Endothelial cell of hepatic sinusoid (primary cell): Measurements from ENCODE around the gene RGP1.

Experiments used
- in situ Hi-C: cut with HindIII; loops from 2 replicates; pipeline ENCODE4 v1.10.0; 2017; ENCODE audit warnings: low sequenced_read_pairs

RGP1 gene

GRCh38 chr9:35748858-35749514, at the start of gene RGP1, which contains the start of gene GBA2:
Gene RGP1 (plus strand): TSS chr9:35749287. CDS start chr9:35749756, 469 bp downstream.
Gene GBA2 (minus strand): TSS chr9:35749228. CDS start chr9:35748704, 524 bp downstream.
- in situ Hi-C loops: loop anchor here (5.0 to 10.0 kb wide), 2 partner anchors 78 to 116 kb away; partner anchors contain the start of genes FAM221B and TMEM8B

GRCh38 chr9:35700031-35700430, 49.1 kb upstream of the RGP1 start:
- in situ Hi-C loops: no loop called here

GRCh38 chr9:35700942-35701341, 48.1 kb upstream of the RGP1 start:
- in situ Hi-C loops: no loop called here

GRCh38 chr9:35702696-35703095, 46.4 kb upstream of the RGP1 start:
- in situ Hi-C loops: no loop called here

- in situ Hi-C loops: no loop called here
Observed at GRCh38 chr9:35703906-35704672, 45.0 kb upstream of the RGP1 start.

- in situ Hi-C loops: no loop called here
Observed at GRCh38 chr9:35705372-35705771, 43.7 kb upstream of the RGP1 start.

GRCh38 chr9:35705836-35706430, 43.2 kb upstream of the RGP1 start:
- in situ Hi-C loops: no loop called here

- in situ Hi-C loops: no loop called here
Observed at GRCh38 chr9:35706951-35707350, 42.1 kb upstream of the RGP1 start.

- in situ Hi-C loops: no loop called here
Observed at GRCh38 chr9:35708146-35708545, 40.9 kb upstream of the RGP1 start.

- in situ Hi-C loops: loop anchor here (5.0 kb wide), 1 partner anchor 64 kb away; no protein-coding TSS in a partner anchor
Observed at GRCh38 chr9:35710818-35711500, 38.1 kb upstream of the RGP1 start.

GRCh38 chr9:35711501-35712428, 37.3 kb upstream of the RGP1 start:
- in situ Hi-C loops: loop anchor here (5.0 kb wide), 1 partner anchor 64 kb away; no protein-coding TSS in a partner anchor

GRCh38 chr9:35712762-35713400, 36.2 kb upstream of the RGP1 start:
- in situ Hi-C loops: loop anchor here (5.0 kb wide), 1 partner anchor 66 kb away; no protein-coding TSS in a partner anchor

GRCh38 chr9:35713578-35713977, 35.5 kb upstream of the RGP1 start:
- in situ Hi-C loops: loop anchor here (5.0 kb wide), 1 partner anchor 66 kb away; no protein-coding TSS in a partner anchor

- in situ Hi-C loops: loop anchor here (5.0 kb wide), 1 partner anchor 67 kb away; no protein-coding TSS in a partner anchor
Observed at GRCh38 chr9:35714123-35714522, 35.0 kb upstream of the RGP1 start.

GRCh38 chr9:35714579-35715252, 34.4 kb upstream of the RGP1 start:
- in situ Hi-C loops: loop anchor here (5.0 kb wide), 1 partner anchor 67 kb away; no protein-coding TSS in a partner anchor

GRCh38 chr9:35716230-35716629, 32.9 kb upstream of the RGP1 start:
- in situ Hi-C loops: no loop called here

- in situ Hi-C loops: no loop called here
Observed at GRCh38 chr9:35717132-35717870, 31.8 kb upstream of the RGP1 start.
